Heart right ventricle (tissue), 16 donors: ENCODE data around the gene TRABD2B. TPM values are rescaled to one million over a fixed set of nuclear protein-coding genes. Genes with fewer than 3 reads are reported as not detected.

Experiments used
- ATAC-seq, 8 donors: fragments of 200-7000 bp; cut with Tn5 transposase; one replicate each; pipeline ENCODE4 v1.9.1; 2020; ENCODE audit warnings: mild to moderate bottlenecking in 8 of 8, moderate library complexity in 8 of 8, moderate number of reproducible peaks in 1 of 8
- DNase-seq, 2 donors: peaks; one replicate each; pipeline ENCODE4 v3.0.0-alpha.2; 2020
- H3K27ac ChIP-seq, 10 donors: fragments of 200-600 bp; sonication (generic) in 2 of 10; one replicate each; pipeline versions ENCODE4 v1.5.0 to v1.8.0; 2020 to 2022; ENCODE audit warnings: mild to moderate bottlenecking in 3 of 10
- H3K27me3 ChIP-seq, 7 donors: fragments of 200-600 bp; one replicate each; pipeline ENCODE4 v1.8.0; 2021 to 2022; ENCODE audit warnings: mild to moderate bottlenecking in 2 of 7
- H3K36me3 ChIP-seq, 9 donors: fragments of 200-600 bp; sonication (generic) in 1 of 9; one replicate each; pipeline versions ENCODE4 v1.5.0 to v1.8.0; 2020 to 2022; ENCODE audit warnings: mild to moderate bottlenecking in 2 of 9
- H3K4me1 ChIP-seq, 9 donors: fragments of 200-600 bp; sonication (generic) in 1 of 9; one replicate each; pipeline versions ENCODE4 v1.5.0 to v1.8.0; 2020 to 2022; ENCODE audit warnings: mild to moderate bottlenecking in 4 of 9
- H3K4me3 ChIP-seq, 10 donors: fragments of 200-600 bp; sonication (generic) in 2 of 10; one replicate each; pipeline versions ENCODE4 v1.5.0 to v1.8.0; 2020 to 2022; ENCODE audit warnings: mild to moderate bottlenecking in 7 of 10, moderate library complexity in 2 of 10
- H3K9me3 ChIP-seq, 11 donors: fragments of 200-600 bp in 10 of 11; sonication (generic) in 2 of 11; one replicate each; pipeline versions ENCODE4 v1.5.0 to v1.8.0; 2013 to 2022; ENCODE audit warnings: mild to moderate bottlenecking in 2 of 11, control low read depth in 1 of 11, moderate library complexity in 1 of 11
- WGBS, 2 donors: extraction: QIAGEN DNeasy Blood & Tissue Kit; methylation state at CpG; one replicate each; pipeline ENCODE4 v1.1.7; 2013; ENCODE audit warnings: inconsistent platforms in 1 of 2; 5-methylcytosine and 5-hydroxymethylcytosine counted together
- intact Hi-C, 10 donors: fragments of 100-400 bp; cut with DNase I; formaldehyde crosslinking; loops; one replicate each; pipeline versions ENCODE4 v1.11.1 to v1.14.2; 2022
- polyA plus RNA-seq, 2 donors: library from polyadenylated mRNA; stranded (reverse); fragments of 200-250 nt; gene quantifications; one replicate each; pipeline ENCODE4 v1.2.3, GENCODE V29; 2013
- total RNA-seq, 10 donors: library from RNA; stranded (reverse); fragmentation: NEBNext Ultra II Directional in 3 of 10; extraction: Animal tissue kit (Norgen Biotek cat#: 25700) in 3 of 10; gene quantifications; one replicate each; pipeline versions ENCODE4 v1.2.1 to v1.2.4, GENCODE V29; 2021 to 2023
- TF ChIP-seq, protein P1 (sequence below), 9 donors: fragments of 200-600 bp; sonication (generic) in 2 of 9; IDR thresholded peaks; one replicate each; pipeline versions ENCODE4 v1.5.0 to v1.8.0; 2021 to 2022; ENCODE audit warnings: antibody characterized with exemption in 9 of 9, mild to moderate bottlenecking in 5 of 9, moderate library complexity in 1 of 9
- donor health status: Arrhythmogenic right ventricular cardiomyopathy.
- donor health status: ischemic (EF 13 %, LVEDD 7.1; RV severe dilation, severe dysfunction).
- donor health status: healthy with polysubstance abuse.
- donor health status: DM: no; HTN: yes; CAD: no.
- donor health status: DM: no; HTN: no; CAD: no.
- donor health status: ischemic (EF 25% LVEDD 6.9; RV normal size, moderate dysfunction).
- donor health status: ischemic (EF 25% LVEDD 5.7; RV mildly dilated, moderate dysfunction).
- donor health status: healthy.
- donor health status: DM: yes; HTN: yes; CAD: no.
- donor health status: Ischemic cardiomyopathy.
- donor health status: ischemic (EF 35%, LVEDD 5.7; RV mildly dilated, moderate dysfunction).
- donor health status: nonischemic (EF 11% LVEDD 7.7; RV severe dilation, severe dysfunction).
- donor health status: DM: yes; HTN: yes; CAD: no.
- donor health status: PGD.
- donor health status: ischemic (EF 29% LVEDD 5.4; RV normal size, mild dysfunction).
- donor health status: nonischemic (EF 23%, LVEDD 6.1; RV moderate dilation, normal function).

TRABD2B gene
- total and polyA plus RNA-seq, 12 donors = 0.21 to 1.1 (median 0.53) TPM

DNA sequence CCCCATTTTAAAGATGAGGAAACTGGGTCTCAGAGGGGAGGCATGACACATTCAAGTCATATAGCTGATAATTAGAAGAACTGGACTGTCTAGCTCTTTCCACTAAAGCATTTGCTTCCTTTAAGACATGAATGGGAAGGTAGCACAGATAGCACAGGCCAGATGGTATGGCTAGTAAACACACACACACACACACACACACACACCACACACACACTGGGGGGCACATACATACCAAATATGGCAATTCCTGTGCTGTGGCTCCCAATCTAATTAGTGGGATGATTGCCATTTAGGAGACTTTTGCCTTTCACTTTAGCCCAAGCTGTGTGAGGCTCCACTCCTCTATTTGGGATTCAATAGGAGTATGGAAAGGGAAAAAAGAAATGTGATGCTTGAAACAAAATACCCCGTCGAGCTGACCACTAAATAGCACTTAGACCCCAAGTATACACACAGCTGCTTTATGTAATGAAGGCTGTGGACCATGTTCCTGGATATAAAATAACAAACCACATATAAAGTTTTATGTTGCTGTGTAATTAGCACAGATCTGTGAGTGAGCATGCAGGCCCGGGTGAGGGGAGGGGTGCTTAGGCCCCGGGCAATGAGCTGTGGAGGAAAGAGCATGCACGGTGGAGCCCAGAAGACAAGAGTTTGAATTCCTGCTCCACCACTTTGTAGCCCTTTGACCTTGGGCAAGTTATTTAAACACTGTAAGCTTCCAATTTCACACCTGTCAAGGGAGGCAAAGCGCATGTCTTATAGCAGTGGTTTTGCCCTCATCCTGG lies 6.8 kb upstream of the TRABD2B start:
- H3K36me3 ChIP-seq = no peaks in the 10 kb centered on the region
- H3K27ac ChIP-seq = no peak overlapping the region
- ATAC-seq = no peak
- peaks cover 0 to 5% (median 0%) of the 10 kb centered on the region in 9 donors for H3K4me1 ChIP-seq
- WGBS, 2 donors = 83 to 87% methylated on average over 6 of the region's 6 CpGs
- H3K4me3 ChIP-seq = no peak overlapping the region
- peaks cover 0 to 27% (median 15%) of the 10 kb centered on the region in 7 donors for H3K27me3 ChIP-seq
- TF ChIP-seq, protein P1, sequence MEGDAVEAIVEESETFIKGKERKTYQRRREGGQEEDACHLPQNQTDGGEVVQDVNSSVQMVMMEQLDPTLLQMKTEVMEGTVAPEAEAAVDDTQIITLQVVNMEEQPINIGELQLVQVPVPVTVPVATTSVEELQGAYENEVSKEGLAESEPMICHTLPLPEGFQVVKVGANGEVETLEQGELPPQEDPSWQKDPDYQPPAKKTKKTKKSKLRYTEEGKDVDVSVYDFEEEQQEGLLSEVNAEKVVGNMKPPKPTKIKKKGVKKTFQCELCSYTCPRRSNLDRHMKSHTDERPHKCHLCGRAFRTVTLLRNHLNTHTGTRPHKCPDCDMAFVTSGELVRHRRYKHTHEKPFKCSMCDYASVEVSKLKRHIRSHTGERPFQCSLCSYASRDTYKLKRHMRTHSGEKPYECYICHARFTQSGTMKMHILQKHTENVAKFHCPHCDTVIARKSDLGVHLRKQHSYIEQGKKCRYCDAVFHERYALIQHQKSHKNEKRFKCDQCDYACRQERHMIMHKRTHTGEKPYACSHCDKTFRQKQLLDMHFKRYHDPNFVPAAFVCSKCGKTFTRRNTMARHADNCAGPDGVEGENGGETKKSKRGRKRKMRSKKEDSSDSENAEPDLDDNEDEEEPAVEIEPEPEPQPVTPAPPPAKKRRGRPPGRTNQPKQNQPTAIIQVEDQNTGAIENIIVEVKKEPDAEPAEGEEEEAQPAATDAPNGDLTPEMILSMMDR (IDR thresholded peaks at IDR 0.05) = no peak
- DNase-seq = no peak
- H3K9me3 ChIP-seq = no peaks in the 10 kb centered on the region
- intact Hi-C loops = loop anchor here in 2 of 10 donors (5.0 to 10.0 kb wide), 2 partner anchors 48 to 219 kb away; no protein-coding TSS in a partner anchor

DNA sequence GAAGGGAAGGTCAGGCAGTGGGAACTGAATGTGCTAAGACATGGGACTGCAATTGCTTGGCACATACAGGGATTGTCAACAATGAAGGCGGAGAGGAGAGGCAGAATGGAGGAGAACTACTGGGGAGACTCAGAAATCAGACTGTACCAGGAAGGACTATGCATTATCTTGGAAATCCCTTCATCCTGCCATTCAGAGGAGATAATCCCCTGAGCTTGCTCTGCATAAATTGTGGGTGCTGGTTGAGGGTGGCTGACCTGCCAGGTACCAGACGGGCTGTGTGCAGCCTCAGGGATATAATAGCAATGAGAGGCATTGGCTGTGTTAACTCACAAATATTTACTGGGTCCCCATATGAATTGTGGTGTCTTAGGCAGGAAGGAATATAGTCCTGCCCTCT lies 5.0 kb upstream of the TRABD2B start:
- peaks cover 0 to 39% (median 27%) of the 10 kb centered on the region in 7 donors for H3K27me3 ChIP-seq
- DNase-seq = no peak
- H3K4me1 ChIP-seq = peaks cover 0 to 8% (median 4%) of the 10 kb centered on the region in 9 donors
- H3K36me3 ChIP-seq = no peaks in the 10 kb centered on the region
- TF ChIP-seq, protein P1 (IDR thresholded peaks at IDR 0.05) = no peak
- intact Hi-C loops = loop anchor here in 2 of 10 donors (5.0 to 10.0 kb wide), 2 partner anchors 50 to 217 kb away; no protein-coding TSS in a partner anchor
- no peak overlapping the region for H3K4me3 ChIP-seq
- 91 to 94% methylated on average over 2 of the region's 2 CpGs for WGBS, 2 donors
- H3K27ac ChIP-seq = no peak overlapping the region
- no peaks in the 10 kb centered on the region for H3K9me3 ChIP-seq
- no peak for ATAC-seq

DNA sequence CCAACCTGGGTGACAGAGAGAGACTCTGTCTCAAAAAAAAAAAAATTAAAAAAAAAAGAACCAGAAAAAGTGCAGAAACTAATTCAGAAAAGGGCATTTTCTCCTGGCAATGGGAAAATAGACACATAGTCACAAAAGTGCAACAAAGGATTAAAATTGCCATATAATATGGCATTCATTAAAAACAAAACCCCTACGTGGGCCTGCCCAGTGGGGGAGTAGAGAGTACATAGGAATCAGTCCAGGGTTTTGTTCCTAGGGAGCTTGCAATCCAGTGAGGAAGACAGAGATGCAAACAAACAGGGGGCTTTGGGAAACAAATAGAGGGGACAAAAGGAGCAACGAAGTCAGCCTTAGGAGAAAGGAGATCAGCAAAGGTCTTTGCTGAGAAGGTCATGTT lies 4.5 kb upstream of the TRABD2B start:
- no peaks in the 10 kb centered on the region for H3K9me3 ChIP-seq
- intact Hi-C loops = loop anchor here in 2 of 10 donors (5.0 to 10.0 kb wide), 2 partner anchors 51 to 217 kb away; no protein-coding TSS in a partner anchor
- ATAC-seq (no peak), DNase-seq (no peak)
- TF ChIP-seq, protein P1 (IDR thresholded peaks at IDR 0.05) = no peak
- no peak overlapping the region for H3K4me3 ChIP-seq
- peaks cover 3 to 42% (median 28%) of the 10 kb centered on the region in 7 donors for H3K27me3 ChIP-seq
- peaks cover 0 to 7% (median 4%) of the 10 kb centered on the region in 9 donors for H3K4me1 ChIP-seq
- no peaks in the 10 kb centered on the region for H3K36me3 ChIP-seq
- H3K27ac ChIP-seq = no peak overlapping the region
- WGBS, 2 donors = 63 to 68% methylated on average over 2 of the region's 2 CpGs

DNA sequence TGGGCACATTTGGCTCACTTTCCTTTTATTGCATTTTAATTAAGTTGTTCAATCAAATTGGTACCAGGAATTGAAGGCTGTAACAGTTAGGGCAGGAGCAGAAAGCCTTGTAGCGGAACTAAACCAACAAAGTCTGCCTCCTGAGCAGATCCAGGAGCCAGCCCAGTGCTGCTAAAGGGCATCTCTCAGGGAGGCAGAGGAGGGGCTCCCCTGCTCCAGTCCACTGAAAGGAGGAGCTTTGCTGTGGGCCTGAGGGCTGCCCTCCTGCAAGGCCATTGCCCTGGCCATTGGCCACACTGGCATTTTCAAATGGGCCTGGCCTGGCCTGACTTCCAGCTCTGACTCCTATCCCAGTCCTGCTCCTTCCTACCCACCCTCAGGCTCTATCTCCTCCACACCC lies 3.7 kb upstream of the TRABD2B start:
- no peak for DNase-seq
- Histone ChIP-seq H3K9me3 (no peaks in the 10 kb centered on the region), H3K27me3 (peaks cover 3 to 43% (median 35%) of the 10 kb centered on the region in 7 donors), H3K27ac (no peak overlapping the region), H3K36me3 (no peaks in the 10 kb centered on the region), H3K4me3 (no peak overlapping the region), H3K4me1 (peaks cover 0 to 11% (median 4%) of the 10 kb centered on the region in 9 donors)
- intact Hi-C loops = loop anchor here in 2 of 10 donors (5.0 to 10.0 kb wide), 2 partner anchors 51 to 216 kb away; no protein-coding TSS in a partner anchor
- 98 to 100% methylated on average over 1 of the region's 1 CpG for WGBS, 2 donors
- TF ChIP-seq, protein P1 (IDR thresholded peaks at IDR 0.05) = no peak
- no peak for ATAC-seq
